ENCODE data around the gene DYSF.

Gene DYSF

GRCh38 chr2:71562518-71562917 is 109.2 kb downstream of the DYSF start:
- in situ Hi-C loops (cut with MboI; ENCODE audit: low sequenced_read_pairs), result no loop called here

DNA sequence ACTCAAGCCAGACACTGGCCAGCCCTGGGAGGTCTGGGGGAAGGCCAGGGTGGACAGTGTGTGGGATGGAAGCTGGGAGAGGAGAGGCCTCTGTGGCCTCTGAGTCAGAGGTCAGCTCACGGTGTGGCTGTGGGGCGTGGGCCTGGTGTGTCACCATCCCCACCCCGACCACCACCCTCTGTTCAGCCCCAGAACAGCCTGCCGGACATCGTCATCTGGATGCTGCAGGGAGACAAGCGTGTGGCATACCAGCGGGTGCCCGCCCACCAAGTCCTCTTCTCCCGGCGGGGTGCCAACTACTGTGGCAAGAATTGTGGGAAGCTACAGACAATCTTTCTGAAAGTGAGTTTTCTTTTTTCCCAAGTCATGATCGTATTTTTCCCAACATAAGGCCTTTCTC is 110.5 kb downstream of the DYSF start:
- in situ Hi-C loops (cut with MboI; ENCODE audit: low sequenced_read_pairs), result no loop called here

DNA sequence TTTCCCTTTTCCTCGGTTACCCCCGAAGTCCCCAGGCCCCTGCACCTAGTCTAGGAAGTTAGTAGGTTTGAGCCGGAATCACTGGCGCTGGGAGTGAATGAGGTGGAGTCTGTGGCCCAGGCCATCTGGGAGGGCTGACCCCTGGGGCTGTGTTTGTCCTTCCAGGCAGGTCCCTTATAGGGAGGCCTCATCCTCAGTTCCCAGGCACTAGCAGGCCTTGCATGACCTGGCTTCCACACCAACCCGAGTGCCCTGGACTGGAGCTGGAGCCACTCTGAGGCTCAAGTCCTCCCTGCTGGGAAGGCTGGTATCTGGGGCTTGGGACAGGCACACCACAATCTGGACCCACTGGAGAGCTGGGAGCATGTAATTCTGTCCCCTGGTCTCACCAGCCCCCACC is 111.0 kb downstream of the DYSF start:
- in situ Hi-C loops (cut with MboI; ENCODE audit: low sequenced_read_pairs), result no loop called here

DNA sequence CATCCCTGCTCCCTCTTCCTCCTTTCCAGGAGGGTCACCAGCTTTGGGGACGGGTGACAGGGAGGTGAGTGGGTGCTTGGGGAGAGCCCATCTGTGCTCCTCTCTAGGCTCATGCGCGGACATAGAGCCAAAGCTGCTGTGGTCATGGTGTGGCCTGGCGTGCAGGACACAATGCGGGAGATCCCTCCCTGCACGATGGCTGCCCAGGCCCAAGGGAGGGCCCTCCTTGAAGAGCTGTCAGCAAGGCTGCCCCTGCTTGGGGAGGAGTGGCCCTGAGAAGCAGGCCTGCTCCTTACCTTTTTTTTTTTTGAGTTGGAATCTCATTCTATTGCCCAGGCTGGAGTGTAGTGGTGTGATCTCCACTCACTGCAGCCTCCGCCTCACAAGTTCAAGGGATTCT is 111.4 kb downstream of the DYSF start:
- in situ Hi-C loops (cut with MboI; ENCODE audit: low sequenced_read_pairs), result no loop called here

- in situ Hi-C loops (cut with MboI; ENCODE audit: low sequenced_read_pairs), result no loop called here
Measured at GRCh38 chr2:71566372-71566771, 113.0 kb downstream of the DYSF start.

DNA sequence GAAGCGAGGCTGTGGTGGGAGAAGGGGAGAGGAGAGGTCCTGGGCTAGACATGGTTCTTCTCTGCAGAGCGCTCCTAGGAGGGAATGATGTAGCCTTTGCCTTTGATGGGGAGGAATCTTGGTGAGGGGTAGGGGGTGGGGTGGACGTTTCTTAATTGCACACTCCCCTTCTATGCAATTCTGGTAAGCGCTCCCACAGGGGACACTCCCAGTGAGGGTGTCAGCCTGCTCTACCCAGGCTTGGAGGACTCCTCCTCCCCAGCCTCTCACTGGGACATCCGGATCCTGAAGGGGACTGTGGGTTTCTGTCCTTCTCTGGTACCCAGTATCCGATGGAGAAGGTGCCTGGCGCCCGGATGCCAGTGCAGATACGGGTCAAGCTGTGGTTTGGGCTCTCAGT is 114.3 kb downstream of the DYSF start:
- in situ Hi-C loops (cut with MboI; ENCODE audit: low sequenced_read_pairs), result no loop called here

DNA sequence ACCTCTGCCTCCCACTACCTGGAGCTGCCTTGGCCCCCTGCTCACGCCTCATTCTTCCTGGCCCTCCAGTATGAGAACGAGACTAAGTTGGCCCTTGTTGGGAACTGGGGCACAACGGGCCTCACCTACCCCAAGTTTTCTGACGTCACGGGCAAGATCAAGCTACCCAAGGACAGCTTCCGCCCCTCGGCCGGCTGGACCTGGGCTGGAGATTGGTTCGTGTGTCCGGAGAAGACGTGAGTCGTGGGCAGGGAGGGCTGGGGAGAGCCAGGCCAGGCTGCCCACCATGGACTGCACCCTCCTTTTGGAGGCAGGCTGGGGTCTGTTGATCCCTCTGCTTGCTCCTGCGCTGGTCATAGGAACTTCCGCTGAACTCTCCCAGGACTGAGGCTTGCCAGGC is 114.7 kb downstream of the DYSF start:
- in situ Hi-C loops (cut with MboI; ENCODE audit: low sequenced_read_pairs), result no loop called here

- in situ Hi-C loops (cut with MboI; ENCODE audit: low sequenced_read_pairs), result no loop called here
Measured at GRCh38 chr2:71570511-71570910, 117.2 kb downstream of the DYSF start.

GRCh38 chr2:71570951-71571460 is 117.6 kb downstream of the DYSF start:
- in situ Hi-C loops (cut with MboI; ENCODE audit: low sequenced_read_pairs), result no loop called here

DNA sequence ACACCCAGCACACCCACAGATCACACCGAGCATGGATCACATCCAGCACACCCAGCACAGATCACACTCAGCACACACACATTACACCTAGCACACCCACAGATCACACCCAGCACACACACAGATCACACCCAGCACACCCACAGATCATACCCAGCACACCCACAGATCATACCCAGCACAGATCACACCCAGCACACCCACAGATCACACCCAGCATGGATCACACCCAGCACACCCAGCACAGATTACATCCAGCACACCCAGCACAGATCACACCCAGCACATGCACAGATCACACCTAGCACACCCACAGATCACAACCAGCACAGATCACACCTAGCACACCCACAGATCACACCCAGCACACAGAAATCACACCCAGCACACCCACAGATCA is 118.6 kb downstream of the DYSF start:
- in situ Hi-C loops (cut with MboI; ENCODE audit: low sequenced_read_pairs), result no loop called here

DNA sequence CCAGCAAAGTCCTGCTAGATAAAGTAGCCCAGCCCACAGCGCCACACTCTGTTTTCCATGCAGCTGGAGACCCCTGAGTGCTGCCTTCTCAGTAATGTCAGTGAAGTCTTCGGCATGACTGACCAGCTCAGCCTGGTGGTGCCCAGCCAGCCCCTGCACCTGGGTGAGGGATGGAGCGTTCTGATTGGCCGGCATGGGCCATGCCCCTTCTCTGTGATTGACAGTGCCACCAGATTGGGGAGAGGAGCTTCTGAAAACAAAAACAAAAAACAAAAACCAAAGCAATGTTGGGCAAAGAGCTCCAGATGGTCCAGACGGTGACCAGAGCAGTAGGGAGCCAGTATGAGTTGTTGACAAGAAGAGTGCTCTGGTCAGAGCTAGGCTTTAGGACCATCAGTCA is 122.6 kb downstream of the DYSF start:
- in situ Hi-C loops (cut with MboI; ENCODE audit: low sequenced_read_pairs), result no loop called here

DNA sequence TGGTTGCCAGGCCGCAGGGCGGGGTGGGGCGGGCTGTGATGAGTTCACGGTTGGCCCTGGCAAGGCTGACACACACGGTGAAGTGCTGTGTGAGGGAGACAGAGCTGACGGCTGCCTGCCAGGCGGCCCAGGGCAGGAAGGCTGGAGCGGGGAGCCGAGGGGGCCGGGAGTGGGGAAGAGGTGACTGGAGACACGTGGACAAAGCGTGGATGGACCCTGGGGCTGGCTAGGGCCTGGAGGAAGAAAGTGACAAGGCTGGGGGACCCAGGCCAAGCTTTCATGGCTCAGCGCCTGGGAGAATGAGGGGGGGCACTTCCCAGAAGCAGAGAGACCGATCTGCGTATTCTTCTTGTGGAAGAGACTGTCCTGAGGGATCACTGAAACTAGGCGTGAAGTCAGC is 123.2 kb downstream of the DYSF start:
- in situ Hi-C loops (cut with MboI; ENCODE audit: low sequenced_read_pairs), result no loop called here

DNA sequence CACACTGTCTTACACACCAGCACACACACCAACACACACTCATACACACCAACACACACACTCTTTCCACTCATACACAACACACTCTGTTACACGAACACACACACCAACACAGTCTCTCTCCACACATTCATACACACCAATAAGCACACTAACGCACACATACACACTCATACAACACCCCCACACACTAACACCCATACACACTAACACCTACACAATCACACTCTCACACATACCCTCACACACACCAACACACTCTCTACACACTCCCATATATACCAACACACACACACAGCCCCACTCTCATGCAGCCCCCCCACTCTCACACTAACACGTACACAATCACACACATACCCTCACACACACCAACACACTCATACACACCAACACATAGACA is 123.8 kb downstream of the DYSF start:
- in situ Hi-C loops (cut with MboI; ENCODE audit: low sequenced_read_pairs), result no loop called here

DNA sequence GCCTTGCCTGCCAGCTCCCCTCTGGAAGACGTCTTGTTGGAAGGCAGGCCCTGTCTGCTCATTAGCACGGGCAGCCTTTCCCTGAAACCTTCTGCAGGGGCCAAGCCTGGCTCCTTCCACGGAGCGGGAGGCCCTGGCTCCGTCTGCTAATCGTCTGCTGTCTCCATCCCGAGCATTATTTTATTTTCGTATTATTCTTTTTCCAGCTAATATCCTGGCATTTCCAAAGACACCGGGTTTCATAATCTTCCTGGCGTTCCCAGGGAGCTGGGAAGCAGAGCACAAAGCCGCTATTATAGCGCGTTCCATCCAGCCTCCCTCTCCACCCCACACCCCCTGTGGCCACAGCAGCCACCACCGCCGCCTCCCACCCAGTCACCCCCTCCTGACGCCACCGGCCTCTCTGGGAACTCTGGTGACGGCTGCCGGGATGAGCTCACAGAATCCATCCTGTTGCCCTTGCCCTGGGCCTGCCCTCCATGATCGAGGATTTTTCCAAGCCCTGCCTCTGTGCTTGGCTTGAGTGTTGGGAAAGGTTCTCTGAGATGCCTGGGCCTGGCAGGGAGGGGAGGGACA is 125.5 kb downstream of the DYSF start:
- in situ Hi-C loops (cut with MboI; ENCODE audit: low sequenced_read_pairs), result no loop called here

GRCh38 chr2:71581026-71581425 is 127.7 kb downstream of the DYSF start:
- in situ Hi-C loops (cut with MboI; ENCODE audit: low sequenced_read_pairs), result no loop called here

DNA sequence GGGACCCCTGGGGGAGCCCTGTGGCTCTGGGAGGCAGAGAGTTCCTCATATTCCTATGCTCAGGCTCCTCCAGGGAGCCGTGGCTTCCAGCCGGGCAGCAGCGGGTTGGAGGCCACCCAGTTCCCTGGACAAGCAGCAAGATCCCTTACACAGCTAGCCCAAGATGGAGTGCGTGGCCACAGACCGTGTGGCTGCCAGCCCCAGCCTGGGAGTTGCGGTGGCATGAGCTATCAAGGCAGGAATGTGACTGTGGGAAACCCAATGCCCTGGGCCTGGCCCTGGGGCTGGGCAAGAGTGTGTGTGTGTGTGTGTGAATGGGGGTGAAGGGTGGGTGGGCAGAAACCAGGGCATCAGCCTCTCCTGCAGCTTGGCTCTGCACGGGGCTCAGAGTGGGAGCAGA is 130.5 kb downstream of the DYSF start:
- in situ Hi-C loops (cut with MboI; ENCODE audit: low sequenced_read_pairs), result no loop called here

DNA sequence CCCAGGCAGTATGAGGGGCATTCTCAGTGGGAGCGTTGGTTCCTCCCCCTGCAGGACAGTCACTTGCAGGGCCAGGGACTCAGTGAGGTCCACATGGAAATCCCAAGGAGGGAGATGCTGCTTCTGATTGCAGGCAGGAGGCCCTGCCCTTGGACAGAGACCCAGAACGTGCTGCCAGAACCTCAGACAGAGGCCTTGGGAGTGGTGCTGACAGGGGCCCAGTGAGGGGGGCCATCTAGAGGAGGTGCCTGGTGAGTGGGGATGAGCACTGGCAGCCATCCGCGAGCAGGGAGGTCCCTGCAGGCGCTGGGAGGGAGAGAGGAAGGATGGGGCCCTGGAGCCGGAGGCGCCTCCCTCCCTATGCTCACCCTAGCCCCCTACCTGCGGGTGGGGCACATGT is 133.1 kb downstream of the DYSF start:
- in situ Hi-C loops (cut with MboI; ENCODE audit: low sequenced_read_pairs), result no loop called here

GRCh38 chr2:71587509-71588073 is 134.2 kb downstream of the DYSF start:
- in situ Hi-C loops (cut with MboI; ENCODE audit: low sequenced_read_pairs), result no loop called here

GRCh38 chr2:71588497-71589170 is 135.3 kb downstream of the DYSF start:
- in situ Hi-C loops (cut with MboI; ENCODE audit: low sequenced_read_pairs), result no loop called here

- in situ Hi-C loops (cut with MboI; ENCODE audit: low sequenced_read_pairs), result no loop called here
Measured at GRCh38 chr2:71589763-71590162, 136.4 kb downstream of the DYSF start.

DNA sequence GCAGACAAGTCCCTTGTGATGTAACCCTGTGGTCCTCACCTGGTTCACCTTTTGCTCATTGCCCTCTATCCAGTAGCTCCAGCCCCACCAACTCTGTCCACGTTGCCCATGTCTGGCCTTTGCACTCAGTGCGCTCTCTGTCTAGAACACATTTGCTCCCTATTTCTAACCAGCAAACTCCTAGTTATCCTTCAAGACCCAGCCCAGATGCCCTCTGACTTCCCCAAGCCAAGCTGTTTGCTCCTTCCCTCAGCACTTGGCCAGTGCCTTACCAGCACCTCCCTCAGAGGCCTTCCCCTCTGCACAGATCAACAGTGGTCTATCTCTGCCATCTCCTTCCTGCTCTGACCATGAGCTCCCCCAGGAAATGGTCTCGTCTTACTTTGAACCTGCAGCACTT is 137.7 kb downstream of the DYSF start:
- in situ Hi-C loops (cut with MboI; ENCODE audit: low sequenced_read_pairs), result no loop called here

- in situ Hi-C loops (cut with MboI; ENCODE audit: low sequenced_read_pairs), result no loop called here
Measured at GRCh38 chr2:71592181-71592711, 138.9 kb downstream of the DYSF start.

Measured in HL-60/S4 treated with retinoic acid at 250 ng/mL for 4 days and 3 days (cell line).